NOMO-1 treated with DMSO at 0.1 percent for 48 hours (cell line): ENCODE data around the gene THAP2.
"Not testable (repeated sequence)": the region's sequence is repeated elsewhere in the genome, so short reads cannot be mapped to it uniquely, and the experiment has no call there.

Experiments used
- DNase-seq: peaks from one replicate; lab custom pipeline; 2025; ENCODE audit not compliant: unreplicated experiment; lab: John Stamatoyannopoulos, UW

Gene THAP2

DNA sequence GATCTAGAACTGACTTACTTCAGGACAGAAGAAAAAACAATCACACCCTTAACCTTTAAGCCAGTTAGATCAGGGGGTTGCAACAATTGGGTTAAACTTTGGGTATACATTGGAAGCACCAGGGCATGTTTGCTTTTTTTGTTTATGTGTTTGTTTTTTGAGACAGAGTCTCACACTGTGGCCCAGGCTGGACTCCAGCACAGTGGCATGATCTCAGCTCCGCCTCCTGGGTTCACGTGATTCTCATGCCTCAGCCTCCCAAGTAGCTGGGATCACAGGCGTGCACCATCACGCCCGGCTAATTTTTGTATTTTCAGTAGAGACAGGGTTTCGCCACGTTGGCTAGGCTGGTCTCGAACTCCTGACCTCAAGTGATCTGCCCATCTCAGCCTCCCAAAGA lies 38.1 kb downstream of the THAP2 start:
- DNase-seq = not testable (repeated sequence)

DNA sequence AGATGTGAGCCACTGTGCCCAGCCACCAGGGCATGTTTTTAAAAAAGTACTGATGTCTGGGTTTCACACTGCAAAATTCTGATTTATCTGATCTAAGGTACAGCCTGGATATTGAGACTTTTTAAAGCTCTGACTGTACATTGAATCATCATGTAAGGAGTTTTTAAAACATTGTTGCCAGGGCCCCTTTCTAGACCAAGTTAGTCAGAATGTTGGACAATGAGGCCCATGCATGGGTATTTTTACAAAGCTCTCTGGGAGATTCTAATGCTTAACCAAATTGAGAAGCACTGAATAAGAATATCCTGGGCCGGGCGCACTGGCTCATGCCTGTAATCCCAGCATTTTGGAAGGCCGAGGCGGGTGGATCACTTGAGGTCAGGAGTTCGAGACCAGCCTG lies 38.5 kb downstream of the THAP2 start:
- no peak for DNase-seq

DNA sequence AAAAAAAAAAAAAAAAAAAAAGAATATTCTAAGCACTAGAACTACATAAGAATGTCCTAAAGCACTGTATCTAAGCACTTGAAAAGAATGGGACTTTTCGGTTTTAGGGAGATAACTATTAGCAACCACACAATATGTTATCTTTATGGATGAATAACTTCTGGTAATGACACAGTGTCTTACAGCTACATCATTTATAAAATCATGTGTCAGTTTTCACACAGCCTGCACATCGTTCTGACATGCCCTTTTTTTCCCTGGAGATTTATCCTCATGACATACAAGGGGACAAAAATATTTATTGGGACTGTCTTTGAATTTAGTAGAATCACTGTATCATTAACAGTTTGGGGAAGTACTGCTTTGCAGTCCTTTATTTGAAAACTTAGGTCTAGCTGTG lies 39.1 kb downstream of the THAP2 start:
- DNase-seq = no peak

DNA sequence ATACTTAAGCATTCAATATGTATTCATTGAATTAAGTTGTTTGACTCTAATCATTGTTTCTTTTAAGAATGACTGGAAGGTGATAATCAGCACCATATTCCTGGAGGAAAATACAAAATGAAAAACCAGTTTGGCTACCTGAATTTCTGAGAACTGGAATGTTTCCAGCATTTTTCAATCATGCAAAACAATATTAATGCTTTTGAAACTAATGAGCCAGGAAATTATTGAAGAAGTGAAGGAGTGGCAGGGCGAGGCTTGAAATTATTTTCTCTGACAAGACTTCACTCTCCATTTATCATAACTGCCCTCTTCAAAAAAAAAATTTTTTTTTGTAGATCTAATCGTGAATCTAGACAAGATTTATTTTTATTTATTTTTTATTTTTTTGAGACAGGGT lies 40.8 kb downstream of the THAP2 start:
- DNase-seq = no peak

DNA sequence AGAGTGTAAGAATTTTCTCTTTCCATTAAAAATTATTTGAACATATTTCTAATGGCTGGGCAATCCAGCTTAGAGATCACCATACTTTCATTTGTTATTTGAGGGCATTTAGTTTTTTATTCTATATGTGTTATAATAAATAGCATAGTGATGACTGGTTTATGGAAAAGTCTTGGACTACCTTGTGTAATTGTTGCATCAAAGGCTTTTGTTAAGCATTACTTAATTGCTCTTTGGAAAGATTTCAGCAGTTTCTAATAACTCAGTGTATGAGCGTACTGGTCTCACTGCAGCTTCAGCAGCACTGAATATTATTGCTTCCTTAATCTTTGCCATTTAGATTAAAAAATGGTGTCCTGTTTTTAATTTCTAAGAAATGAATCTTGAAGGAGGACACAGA lies 44.6 kb downstream of the THAP2 start:
- no peak for DNase-seq

DNA sequence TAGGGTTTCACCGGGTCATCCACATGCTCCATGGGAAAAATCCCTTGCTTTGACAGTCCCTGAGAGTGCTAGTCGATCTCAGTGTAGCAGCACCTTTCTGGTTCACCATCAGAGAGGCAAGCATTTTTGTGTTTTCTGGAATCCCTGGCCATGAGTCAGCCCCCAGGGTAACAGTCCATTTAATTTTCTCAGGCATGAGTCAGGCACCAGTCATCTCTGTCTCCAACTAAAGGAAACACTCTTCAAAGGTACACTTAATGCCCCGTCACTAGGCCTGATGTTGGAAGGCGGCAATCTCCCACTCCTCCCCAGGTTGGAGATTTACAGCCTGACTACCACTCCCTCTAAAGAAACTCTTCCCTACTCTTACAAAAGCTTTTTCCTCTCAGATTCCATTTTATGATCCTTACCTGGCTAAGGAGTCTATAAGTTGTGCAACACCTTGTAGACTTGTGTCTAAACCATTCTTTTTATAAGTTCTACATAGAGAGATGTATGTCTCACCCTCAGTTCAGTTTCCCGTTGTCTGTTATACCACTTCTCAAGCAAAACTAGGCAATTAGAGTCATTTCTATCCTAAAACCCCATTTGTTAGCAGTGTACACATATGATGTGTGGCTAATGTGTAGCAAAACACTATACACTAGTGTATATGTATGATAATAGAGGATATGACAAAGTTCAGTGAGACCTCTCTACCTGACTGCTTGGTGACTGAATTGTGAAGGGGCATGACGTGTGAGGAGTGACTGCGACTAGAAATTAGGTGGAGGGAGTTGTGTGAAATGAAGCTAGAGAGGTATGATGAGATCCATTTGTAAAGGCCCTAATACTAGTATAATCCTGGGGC lies 46.4 kb downstream of the THAP2 start:
- no peak for DNase-seq

DNA sequence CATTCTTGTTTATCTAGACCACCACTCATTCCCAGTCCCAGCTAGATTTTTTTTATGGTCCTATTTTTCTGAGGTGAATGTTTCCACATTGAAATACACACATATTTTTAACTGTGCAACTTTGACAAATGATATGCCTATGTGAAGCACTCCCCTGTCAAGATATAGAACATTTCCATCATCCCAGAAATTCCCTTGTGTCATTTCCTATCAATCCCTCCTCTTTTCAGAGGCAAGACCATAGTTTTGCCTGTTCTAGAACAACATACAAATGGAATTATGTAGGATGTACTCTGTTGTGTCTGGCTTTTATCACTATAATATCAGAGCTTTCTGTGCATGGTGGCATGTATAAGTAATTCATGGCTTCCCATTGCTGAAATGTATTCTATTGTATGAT lies 54.5 kb downstream of the THAP2 start:
- DNase-seq = no peak

DNA sequence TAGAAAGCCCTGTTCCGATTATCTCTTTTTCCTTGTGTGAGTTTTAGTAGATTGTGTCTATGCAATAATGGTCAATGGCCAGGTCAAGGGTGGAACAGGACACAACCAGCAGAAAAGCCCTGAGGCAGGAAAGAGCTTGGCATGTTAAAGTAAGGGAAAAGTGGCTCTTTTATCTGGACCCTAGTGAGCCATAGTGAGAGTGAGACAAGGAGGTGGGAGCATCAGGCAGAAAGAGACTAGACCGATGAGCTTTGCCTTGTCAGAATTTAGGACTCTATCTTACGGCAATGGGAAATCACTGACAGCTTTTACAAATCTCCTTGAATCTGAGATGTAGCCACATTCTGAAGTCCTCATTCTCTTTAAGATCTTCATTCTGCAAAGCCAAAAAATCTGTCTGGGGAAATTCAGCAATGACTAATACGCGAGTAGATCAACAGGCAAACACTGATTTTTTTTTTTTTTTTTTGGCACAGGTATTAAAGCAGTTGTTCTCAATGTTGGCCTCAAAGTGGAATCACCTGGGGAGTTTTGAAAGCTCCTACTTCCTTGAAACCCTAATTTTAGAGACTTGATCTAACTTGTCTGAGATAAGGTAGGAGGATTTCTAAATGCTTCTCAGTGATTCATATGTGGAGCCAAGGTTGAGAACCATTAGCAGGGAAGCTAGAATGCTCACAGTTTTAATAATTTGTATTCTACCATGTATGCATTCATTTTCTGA lies 55.7 kb downstream of the THAP2 start:
- no peak for DNase-seq

DNA sequence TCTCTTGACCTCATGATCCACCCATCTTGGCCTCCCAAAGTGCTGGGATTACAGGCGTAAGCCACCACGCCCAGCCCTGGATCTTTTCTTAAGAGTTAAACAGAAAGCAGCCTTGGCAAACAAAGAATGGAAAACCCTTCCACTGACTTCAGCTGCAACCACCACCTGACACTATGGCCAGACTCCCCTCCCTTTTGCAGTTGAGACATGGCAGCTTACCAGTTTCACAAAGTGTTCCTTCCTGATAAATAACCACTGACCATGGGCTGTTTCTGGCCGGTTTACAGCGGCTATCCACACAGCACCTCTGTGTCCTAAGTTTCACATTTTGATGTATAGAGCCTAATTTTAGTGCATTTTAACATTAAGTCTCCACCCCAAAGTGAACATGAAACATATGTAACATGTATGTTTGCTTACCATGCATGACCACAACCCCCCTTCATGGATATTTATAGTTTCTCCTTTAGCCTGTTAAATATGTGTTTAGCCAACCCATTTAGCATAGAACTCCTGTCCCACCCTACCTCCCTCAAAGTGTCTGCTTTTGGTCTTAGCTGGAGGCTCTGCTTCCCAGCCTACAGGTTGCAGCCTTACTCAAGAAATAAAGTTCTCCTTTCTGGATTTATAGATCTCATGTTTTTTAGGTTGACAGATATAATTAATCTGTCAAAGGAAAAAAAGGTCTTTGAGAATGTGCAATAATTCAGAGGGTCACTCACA lies 57.8 kb downstream of the THAP2 start:
- DNase-seq = no peak

DNA sequence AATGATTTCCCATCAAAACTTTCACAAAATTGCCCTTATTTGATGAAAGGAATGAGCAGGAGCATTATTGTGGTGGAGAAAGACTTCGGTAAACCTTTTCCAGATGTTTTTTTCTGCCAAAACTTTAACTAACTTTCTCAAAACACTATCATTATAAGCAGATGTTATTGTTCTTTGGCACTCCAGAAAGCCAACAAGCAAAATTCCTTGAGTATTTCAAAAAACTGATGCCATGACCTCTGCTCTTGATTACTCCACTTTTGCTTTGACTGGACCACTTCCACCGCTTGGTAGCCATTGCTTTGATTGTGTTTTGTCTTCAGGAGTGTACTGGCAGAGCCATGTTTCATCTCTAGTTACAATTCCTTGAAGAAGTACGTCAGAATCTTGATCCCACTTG lies 60.9 kb downstream of the THAP2 start:
- no peak for DNase-seq

DNA sequence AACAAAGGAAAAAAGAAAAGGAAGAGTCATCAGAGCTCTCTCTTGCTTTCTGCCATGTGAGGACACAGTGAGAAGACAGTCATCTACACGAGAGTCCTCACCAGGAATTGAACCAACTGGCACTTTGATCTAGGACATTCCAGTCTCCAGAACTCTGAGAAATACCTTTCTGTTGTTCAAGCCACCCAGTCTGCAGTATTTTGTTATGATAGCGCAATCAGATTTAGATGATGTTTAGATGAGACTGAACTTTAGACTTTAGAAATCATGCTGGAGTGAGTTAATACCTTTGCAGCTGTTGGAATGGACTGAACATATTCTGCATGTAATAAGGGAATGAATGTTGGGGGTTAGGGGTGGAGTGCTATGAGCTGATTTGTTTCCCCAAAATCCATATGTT lies 62.4 kb downstream of the THAP2 start:
- no peak for DNase-seq

DNA sequence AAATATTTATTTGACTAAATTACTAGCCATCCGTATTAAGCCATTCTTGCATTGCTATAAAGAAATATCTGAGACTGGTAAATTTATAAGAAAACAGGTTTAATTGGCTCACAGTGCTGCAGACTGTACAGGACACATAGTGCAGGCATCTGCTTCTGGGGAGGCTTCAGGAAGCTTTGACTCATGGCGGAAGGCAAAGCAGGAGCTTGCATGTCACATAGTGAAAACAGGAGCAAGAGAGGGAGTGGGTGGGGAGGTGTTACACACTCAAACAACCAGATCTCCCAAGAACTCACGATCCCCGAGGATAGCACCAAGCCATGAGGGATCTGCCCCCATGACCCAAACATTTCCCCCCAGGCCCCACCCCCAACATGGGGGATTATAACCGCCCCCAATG lies 63.9 kb downstream of the THAP2 start:
- no peak for DNase-seq
